ENCODE measurements around the gene CCND2. TPM values are rescaled to one million over a fixed set of nuclear protein-coding genes. Genes with fewer than 3 reads are reported as not detected.

The CCND2 gene
- total and polyA plus RNA-seq, 9 of the 15 experiments (the other 6 are each of a cell fraction or from before 2014, with no cell fraction given), result 13.6 to 99.3 (median 39.6) TPM

DNA sequence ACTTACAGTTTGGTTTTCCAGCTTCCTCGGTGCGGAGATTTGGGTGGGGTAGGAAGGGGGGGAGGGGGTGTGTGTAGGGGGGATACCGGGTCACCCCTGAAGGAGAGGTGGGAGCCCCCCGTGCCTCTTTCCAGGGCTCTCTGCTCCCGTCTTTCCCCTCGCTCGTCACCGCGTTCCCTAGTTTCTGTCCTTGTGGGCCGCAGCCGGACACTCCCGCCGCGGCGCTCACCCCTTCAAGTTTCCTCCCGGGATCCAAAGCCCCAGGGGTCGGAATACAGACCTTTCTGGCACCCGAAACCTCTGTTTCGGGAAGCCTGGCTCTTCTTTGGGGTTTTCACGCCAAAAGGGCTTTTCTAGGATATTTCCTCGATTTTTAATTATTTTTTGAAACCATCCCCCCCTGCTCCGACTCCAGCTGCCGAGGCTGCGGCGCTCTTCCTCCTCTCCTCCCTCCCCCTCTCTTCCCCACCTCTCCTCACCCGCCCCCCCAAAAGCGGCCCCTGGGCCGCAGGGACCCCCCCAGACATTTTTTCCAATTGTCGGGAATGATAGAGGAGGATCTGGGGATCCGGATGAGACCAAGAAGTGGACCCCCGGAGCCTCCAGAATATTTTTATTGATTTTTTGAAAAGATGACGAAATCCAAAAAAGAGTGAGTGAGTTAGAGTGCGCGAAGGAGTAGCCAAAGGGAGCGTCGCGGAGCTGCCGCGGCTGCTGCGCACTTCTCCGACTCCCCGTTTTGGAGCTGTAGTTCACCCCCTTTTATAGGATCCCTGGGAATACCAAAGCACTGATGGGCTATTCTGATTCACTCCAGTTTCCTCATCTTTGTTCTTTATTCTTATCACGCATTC is 1.7 kb downstream of the CCND2 start (continued):
- peak; percentile 41; the same call in 1 of the 2 replicates for TF ChIP-seq RBFOX2 (IDR thresholded peaks at IDR 0.05; ENCODE audit: low read depth, low read length)
- TF ChIP-seq YBX1 (IDR thresholded peaks at IDR 0.05), result no peak
- 0 out of 2 replicates have a peak, but pooled peaks have one; percentile 14 for TF ChIP-seq ATF7 (IDR thresholded peaks at IDR 0.05)

DNA sequence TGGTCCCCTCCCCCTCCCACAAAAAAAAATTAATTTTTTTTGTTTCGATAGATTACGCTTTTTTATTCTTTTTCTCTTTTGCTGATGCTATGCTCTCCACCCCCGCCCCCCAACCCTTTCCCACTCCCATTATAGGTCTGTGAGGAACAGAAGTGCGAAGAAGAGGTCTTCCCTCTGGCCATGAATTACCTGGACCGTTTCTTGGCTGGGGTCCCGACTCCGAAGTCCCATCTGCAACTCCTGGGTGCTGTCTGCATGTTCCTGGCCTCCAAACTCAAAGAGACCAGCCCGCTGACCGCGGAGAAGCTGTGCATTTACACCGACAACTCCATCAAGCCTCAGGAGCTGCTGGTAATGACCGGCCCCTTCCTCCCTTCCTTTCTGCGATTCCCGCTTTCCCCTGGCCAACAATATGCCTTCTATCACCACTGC is 2.3 kb downstream of the CCND2 start:
- peak in 1 of 4 experiments; percentile 21 for DNase-seq (ENCODE audit: extremely low read depth in 1 of 4, low spot score in 3 of 4)
- peak; percentile 19 for FAIRE-seq
- no TSS peak for BruUV-seq (replicated peaks)
- Histone ChIP-seq H3K27me3 (ENCODE audit: control insufficient read depth in 2 of 2, insufficient read depth in 2 of 2, low read length in 2 of 2) (no peaks in the 10 kb centered on the region), H3K36me3 (ENCODE audit: control insufficient read depth, insufficient read depth, low read length) (peaks cover 51% of the 10 kb centered on the region), H3K9ac (ENCODE audit: insufficient read depth in 1 of 2, low read depth in 2 of 2, low read length in 2 of 2) (peak overlapping the region; percentile 80 to 87; a peak in 3 of 4 replicates), H3K4me1 (replicated peaks in 1 of 2; ENCODE audit: control insufficient read depth in 2 of 2, insufficient read depth in 2 of 2, low read length in 2 of 2) (peaks cover 18 to 34% of the 10 kb centered on the region in 2 experiments; a peak in 4 of 5 replicates), H3K9me1 (ENCODE audit: control insufficient read depth, insufficient read depth, low read length) (no peaks in the 10 kb centered on the region), H2AFZ (ENCODE audit: low read depth, low read length) (no peak overlapping the region), H3K27ac (ENCODE audit: extremely low read depth, low read depth, low read length) (peak overlapping the region; percentile 93), H3K79me2 (ENCODE audit: control insufficient read depth, insufficient read depth, low read length) (peaks cover 72% of the 10 kb centered on the region), H3K4me3 (peak overlapping the region; percentile 81), H3K9me3 (replicated peaks; ENCODE audit: control insufficient read depth, insufficient read depth, low read depth, low read length) (no peaks in the 10 kb centered on the region), H3K4me2 (ENCODE audit: insufficient read depth, low read length) (peak overlapping the region; percentile 83), H4K20me1 (replicated peaks; ENCODE audit: control insufficient read depth, insufficient read depth, low read length) (no peaks in the 10 kb centered on the region; the same call in 1 of the 2 replicates)
- ChIA-PET POLR2A (interaction anchor here (0.6 to 1.5 kb wide), 6 partner anchors 9 to 390 kb away, joined by 3 to 5 read pairs (median 3); no protein-coding TSS in a partner anchor), CTCF (ENCODE audit: low intra/inter-chr PET ratio) (interaction anchor here (1.2 to 3.4 kb wide), 5 partner anchors 166 to 393 kb away, joined by 3 to 9 read pairs (median 4); no protein-coding TSS in a partner anchor)
- in situ Hi-C loops (cut with MboI) (loop anchor here (5.0 to 25.0 kb wide), 2 partner anchors 164 to 389 kb away; no protein-coding TSS in a partner anchor), intact Hi-C loops (cut with micrococcal nuclease) (loop anchor here (2.0 to 5.0 kb wide), 3 partner anchors 123 to 279 kb away; no protein-coding TSS in a partner anchor)
- ATAC-seq, result no peak
- 13% methylated on average over 6 of the region's 14 CpGs for WGBS (ENCODE audit: insufficient coverage, low coverage, missing lambda C conversion rate)
- TF ChIP-seq NFIC (IDR thresholded peaks at IDR 0.05) (0 out of 2 replicates have a peak, but pooled peaks have one; percentile 10), CAMTA2 (CRISPR knock-in tag; conservative IDR thresholded peaks at IDR 0.05) (no peak)

All from K562 (cell line).